HG03060 (cell line): ENCODE data around the gene NIPAL4.

Source experiments
- ATAC-seq: cut with Tn5 transposase; IDR thresholded peaks from one replicate; pipeline ENCODE4 v1.9.1; 2021; ENCODE audit warnings: low read depth, moderate number of reproducible peaks; ENCODE audit not compliant: unreplicated experiment

Gene NIPAL4

DNA sequence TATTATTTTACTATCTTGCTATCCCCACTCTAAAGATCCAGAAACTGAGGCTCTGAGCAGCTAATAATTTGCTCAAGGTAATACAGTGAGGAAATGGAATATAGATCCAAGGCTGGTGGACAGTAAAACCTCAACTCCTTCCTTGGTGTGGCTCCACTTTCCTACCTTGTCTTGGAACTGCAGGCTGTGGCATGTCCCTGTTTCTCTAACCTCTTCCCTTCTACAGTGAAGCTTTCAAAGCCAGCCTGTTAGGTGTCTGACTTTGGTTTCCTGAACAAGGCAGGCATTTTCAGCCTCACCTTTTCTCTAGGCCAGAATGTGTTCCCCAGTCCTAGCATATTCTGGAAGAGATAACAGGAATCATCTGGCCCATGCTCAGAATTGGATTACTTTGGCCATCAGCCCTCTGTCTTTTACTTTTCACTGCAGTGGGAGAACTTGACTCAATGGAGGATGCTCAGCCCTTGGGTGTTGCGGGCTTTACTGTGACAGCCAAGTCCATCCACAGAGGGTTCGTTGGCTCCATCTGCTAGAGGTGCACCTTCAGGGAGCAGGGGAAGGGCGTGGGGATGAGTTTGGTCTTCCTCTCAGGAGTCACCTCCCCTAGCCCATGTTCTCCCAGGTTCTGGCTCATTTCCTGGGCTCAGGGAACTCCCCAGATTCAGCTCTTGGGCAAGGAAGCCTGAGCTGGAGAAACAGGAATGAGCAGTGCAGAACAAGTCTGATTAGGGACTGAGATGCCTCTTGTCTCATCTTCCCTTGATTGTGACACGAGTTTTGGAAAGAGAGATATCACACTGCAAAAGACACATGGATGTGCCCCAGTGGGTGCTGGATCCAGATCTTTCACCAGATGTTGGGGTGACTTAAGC is 1.1 kb downstream of the NIPAL4 start:
- no peak for ATAC-seq

DNA sequence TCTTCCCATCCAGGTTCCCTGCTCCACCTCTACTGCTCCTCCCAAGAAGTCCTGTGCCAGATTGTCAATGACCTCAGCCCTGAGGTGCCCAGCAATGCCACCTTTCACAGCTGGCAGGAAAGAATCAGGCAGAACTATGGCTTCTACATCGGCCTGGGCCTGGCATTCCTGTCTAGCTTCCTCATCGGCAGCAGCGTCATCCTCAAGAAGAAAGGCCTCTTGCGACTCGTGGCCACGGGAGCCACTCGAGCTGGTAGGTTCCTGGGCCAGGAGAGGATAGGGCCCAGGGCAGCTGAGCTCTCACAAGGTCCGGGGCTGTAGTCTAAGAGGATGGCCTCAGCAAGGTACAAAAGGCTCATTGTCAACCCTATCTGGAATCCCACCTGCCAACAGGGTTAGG is 3.1 kb downstream of the NIPAL4 start:
- ATAC-seq: no peak

DNA sequence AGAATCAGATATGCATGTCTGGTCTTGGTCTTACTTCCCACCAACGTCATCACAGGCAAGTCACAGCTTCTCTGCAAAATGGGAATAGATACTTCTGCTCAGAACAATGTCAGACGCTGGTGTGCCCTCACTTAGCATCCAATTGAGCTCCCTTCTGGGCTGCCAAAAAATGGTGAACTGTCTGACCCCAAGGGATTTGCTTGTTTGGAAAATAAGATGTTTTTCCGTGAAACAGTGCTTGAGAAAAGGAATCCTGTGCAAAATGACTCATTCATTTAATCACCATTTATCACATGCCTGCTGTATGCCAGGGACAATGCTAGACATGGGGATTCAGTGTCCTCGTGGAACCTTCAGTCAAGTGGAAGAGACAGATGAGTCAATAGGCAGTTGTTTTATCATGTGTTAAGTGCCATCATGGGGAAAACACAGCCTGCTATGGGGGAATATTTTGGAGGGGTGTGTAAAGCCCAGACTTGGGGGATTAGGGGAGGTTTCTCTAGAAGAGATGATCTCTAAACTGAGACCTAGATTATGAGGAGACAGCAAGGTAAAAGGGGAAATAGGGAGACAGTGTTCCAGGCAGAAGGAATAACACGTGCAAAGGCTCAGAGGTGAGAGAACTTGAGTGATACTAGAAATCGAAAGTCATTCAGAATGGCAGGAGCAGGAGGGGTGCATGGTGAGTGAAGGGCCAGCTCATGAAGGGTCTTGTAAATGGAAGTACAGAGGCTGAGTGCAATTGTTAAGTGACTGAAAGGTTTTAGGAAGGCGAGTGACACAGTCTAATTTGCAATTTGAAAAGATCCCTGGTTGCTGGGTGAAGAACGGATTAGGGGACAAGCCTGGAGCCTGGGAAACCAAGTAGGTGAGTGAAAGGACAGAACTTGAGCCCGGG is 3.9 kb downstream of the NIPAL4 start:
- no peak for ATAC-seq

DNA sequence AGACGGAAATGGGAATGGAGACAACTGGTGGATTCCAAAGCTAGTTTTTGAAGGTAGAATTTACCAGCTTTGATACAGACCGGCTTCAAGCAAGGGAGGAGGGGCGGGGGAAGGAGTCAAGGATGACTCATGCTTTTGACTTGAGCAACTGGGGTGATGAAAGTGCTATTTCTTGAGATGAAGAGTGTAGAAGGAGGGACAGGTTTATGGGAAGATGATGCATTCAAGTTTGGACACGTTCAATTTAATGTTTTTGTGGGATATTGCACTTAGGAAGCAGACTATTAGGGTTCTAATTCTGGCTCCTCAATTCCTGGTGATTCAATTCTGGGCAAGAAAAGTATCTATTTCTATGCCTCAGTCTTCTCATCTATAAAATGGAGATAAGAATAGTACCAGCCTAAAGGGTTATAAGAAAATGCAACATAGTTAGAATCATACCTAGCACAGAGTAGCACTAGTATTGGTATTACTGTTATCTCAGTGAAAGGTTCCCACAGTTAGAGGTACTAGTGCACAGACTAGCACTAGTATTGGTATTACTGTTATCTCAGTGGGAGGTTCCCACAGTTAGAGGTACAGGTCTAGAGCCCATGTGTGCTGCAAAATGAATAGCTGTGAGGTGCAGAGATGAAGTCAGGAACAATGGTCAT is 4.6 kb downstream of the NIPAL4 start:
- ATAC-seq: peak; percentile 88

DNA sequence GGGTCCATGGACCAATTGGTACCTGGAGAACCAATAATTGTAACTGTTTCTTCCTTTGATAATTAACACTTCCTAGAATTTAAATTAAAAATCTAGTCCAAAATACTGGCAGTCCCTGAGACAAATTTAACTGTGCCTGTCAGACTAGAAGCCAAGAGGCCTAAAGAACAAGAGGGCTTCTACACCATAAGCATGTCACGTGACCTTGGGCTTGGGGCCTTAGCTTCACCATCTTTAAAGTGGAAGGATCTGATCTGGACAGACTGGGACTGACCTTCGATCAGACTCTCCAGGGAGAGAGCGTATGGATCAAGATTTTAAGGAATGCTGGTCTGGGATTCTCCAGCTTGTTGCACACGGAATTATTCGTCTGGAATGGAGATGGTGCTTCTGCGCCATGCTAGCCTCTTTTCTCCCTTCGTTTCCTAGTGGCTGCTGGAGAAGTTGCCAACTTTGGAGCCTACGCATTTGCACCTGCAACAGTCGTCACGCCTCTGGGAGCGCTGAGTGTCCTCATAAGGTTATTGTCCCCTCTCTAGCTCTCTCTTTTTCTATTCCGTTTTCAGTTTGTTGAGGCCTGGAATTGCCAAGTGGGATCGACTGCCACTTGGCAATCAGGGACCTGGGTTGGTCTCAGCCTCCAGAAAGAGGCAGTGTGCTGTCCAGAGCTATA is 8.4 kb downstream of the NIPAL4 start:
- no peak for ATAC-seq

DNA sequence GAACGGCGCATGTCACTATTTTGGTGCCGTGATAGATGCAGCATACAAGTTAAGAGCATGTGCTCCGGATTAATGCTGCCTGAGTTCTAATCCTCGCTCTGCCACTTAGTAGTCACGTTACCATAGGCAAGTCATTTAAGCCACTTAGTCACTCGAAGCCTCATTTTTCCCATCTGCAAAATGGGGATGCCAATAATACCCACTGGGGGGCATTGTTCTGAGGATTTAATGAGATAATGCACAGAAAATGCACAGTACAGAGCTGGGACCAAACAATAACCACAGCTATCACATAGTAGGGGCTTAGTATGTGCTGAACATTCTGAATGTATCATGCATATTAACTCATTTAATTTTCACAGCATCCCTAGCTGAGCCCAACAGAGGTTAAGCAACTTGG is 9.1 kb downstream of the NIPAL4 start:
- no peak for ATAC-seq

DNA sequence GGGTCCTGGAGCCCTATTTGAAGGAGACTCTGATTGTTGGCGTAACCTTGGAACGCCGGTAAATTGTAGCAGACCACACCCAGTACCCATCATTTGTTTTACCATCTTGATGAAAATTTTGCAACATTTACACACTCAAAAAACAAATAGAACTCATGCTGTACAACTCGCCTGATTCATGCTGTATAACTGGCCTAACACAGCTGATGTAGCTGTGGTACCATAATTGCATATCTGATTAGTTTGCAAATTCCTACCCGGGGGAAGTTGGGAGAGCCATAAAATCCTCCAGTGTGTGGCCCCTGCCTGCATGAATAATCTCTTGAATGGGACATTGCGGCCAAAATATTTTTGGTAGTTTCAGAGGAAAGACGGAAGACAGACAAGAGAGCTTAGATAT is 9.7 kb downstream of the NIPAL4 start:
- no peak for ATAC-seq

DNA sequence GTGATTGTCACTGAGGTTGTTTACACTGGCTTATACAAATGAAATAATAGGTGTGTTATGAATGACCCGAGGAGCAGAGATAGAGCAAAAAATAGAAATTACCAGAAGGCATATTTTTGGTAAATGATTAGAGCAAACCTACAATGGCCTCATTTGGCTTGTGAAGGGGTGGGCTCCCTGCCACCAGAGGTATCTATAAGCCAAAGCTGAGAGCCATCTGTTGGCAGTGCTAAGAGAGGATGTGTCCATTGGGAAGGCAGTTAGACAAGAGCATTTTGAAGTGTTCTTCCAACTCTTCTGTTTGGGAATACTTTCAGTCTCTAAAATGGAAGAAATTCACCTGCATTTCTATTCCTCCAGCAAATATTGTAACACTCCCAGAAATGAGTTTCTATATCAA is 10.6 kb downstream of the NIPAL4 start:
- no peak for ATAC-seq

DNA sequence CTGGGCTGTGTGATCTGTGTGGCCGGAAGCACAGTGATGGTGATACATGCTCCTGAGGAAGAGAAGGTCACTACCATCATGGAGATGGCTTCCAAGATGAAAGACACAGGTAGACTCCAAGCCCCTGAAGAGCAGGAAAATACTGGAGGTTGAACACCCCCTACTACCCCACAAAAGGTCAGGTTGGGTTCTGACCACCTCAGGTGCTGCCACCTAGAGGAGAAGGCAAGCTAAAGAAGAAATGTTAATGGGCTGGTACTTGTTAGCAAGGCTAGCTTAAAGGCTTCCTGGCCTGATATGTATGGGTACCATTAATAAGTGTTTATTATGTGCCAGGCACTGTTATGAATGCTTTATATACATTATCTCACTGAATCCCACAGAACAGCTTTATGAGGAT is 11.7 kb downstream of the NIPAL4 start:
- ATAC-seq: no peak

DNA sequence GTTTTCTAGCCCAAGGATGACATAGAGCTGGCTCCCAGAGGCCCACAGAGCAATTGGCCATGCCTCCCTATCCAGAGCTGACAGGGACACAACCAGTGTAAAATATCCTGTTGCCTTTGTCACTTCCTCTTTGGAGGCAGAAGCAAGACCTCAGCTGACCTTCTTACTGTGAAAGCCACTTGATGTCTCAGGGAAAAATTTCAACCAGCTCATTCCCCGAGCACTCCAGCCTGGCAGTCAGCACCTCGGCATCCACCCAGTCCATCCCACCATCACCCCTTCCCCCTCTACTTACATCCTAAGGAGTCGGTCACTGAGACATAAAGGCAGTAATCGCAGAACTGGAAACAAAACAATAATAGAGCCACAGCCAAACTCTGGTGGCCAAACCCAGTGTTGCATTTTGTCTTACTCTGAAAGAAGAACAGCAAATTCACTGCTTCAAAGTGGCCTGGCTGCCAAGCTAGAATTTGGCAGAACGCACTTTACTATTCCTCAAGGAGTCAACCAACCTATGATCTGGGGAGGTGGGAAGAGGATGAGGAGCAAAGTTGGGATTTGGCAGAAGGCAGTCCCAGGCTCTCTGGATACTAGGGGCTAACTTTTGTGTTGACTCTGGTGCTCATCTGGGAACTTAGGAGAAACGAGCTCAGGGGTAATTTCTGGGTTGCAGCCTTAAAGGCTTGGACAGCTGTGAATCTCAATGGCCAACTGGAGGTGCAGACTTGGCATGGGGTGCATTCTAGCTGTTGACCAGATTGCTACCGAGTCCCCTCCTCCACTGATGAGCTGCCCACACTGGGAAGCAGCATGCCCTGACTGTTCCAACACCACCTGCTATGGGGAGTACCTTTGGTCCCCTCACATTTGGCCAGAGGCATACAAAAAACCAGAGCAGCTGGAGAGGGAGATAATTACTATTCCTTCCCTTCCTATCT is 13.6 kb downstream of the NIPAL4 start:
- ATAC-seq: no peak

DNA sequence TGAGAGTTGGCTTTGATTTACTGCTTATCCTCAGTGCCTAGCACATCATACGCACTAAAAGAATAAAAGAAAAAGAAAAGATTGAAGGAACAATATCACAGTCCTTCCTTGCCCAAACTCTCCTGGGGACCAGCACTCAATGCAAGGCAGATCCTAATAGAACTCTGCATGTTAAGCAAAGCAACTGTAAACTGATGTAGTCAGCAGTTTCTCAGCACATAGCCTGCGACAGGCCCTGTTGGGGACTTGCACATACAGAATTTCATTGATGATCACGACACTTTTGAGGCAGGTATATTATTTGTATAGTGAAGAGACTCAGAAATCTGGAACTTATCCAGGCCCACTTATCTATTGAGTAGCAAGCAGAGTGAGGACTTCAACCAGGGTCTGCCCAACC is 15.4 kb downstream of the NIPAL4 start:
- no peak for ATAC-seq

DNA sequence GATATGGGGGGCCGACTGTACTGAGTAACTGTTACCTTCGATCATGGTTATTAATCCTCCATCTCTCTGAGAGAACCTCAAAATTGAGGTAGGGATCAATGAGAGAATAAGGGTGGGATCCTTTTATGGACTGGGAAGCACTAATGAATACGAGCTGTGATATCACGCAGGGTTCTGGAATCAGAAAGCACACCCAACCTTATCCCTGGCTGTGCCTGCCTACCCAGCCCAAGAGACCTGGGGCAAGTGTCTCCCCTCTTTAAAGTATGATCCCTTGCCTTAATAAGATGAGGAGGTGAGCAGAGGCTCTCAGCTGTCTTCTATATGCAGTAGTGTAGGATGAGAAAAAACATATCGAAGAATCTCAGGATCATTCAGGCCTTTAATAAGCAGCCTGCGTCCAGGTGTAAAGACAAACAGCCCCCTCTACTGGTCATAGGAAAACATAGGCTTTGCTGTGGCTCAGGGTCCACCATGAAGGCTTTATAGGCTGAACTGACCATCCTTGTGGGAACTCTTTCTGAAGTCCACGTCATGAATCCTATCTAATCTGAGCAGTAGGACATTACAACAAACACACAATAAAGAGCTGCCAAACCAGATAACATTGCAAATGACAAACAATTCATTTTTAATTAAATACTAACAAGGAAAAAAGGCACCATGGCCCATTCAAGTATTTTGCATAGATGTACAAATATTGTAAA is 16.8 kb downstream of the NIPAL4 start:
- no peak for ATAC-seq

DNA sequence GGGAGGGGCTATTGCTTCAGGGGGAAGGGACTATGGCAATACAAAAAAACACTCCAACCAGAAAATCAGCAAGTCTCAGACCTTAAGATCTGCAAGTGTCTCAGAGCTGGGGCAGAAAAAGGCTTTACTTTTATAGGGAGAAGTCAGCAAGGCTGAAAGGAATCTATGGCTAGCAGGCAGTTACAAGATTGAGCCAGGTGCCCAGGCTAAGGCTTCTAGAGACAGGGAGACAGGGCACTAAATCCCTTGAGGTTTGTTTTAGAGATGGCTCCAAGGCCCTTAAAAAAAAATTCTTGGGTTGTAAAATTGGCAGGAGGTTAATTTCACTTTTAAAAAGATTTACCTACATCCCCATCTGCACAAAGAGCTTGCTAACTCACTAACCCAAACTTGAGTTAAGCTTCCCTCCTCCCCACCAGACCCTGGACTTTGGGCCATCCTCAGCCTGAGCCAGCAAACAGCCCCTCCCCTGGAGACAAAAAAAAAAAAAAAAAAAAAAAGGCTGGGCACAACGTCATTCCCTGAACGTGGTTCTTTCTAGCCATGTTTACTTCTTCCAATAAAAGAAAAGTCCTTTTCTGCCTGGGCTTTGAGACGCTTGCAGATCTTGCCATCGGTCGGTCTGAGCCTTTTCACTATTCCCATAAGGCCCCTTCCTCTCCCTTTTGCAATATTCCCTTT is 17.9 kb downstream of the NIPAL4 start:
- ATAC-seq: no peak

DNA sequence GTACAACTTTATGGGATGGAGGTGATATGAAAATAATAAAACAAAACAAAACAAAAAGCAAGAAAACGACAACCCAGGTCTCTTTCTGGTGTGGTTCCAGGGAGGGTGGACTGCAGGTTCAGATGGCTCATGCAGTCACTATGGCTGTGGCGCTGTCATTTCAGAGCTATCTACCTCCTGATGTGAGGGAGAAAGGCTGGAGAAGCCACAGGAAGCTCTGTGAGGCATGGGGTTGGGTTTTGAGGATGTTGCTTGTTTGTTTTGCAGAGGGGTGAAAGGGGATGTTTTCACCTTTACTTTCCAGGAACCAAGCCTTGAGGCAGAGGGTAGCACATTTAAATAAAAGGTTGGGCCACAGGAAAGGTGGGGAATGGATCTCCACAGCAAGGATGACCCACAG is 18.7 kb downstream of the NIPAL4 start:
- ATAC-seq: no peak

DNA sequence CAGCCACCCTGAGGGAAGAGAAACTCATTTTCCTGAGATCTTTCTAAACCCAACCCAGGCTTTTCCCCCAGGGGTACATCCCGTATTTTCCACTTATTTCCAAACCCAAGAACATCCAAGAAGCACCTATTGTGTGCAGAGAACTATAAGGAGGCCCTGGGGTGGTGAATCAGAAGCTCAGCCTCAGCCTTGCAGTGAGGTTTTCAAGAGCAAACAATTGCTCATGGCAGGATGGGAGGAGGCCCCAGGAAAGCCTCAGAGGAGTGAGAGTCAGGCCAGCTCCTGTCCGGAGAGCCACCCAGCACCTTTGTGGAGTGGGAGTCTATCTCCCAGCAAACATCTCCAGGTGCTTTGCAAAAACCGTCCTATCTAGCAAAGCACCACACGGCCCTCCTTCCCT is 19.2 kb downstream of the NIPAL4 start:
- no peak for ATAC-seq

DNA sequence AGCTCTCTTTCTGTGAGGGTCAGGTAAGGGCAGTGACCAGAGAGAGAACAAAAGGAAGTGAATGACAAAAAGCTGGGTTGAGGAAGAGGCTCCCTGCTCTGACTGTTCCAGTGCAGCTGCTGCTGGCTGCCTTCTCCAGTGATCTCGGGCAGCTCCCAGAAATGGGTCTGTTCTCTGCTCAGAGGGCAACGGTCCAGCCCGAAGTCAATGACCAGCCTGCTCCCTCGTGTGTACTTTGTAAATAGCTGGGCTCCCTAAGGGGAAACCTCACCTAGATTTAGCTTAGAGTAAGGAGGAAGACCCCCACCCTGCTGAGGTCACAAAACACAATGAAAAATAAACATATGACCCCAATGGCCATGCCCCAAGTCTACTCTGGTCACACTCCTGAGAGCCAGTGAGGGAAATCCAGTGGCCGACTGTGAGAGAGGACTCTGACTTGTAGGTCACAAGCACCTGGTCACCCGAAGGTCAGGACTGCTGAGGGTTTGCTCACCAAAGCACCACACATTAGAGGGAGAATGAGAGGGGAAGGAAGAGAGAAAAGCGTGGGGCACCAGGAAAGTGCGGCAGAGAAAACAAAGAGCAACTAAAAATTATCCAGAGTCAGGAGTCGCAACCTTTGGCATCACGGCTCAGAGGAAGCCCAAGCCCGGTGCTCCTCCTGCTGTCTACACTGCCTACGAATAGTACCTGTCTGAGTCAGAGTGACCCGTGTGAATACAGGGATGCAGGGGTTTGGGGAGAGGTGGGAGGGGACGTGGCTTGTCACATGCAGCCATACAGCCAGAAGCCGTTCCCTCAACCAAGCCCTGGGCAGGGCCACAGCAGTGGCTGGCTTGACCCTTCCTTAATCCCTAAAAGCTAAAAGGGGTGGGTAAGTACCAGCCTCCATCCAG is 19.8 kb downstream of the NIPAL4 start:
- no peak for ATAC-seq

DNA sequence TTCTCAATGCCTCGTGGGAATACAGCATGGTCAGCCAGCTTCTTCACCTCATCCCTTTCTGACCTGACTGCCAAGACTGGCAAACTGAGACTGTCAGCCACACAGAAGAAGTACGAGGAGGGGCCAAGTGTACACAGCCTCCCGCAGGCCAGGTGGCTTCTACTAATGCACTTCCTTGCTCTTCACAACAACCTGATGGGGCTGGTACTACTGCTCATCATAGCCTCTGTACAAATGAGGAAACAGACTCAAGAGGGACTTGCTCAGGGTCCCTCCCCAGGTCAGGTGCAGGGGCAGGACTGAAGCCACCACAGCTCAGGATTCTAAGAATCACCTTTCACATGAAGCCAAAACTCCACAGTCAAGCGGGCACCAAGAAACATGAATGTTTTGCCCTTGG is 21.3 kb downstream of the NIPAL4 start:
- ATAC-seq: no peak
